ENCODE measurements around the gene GRAMD1B. TPM values are rescaled to one million over a fixed set of nuclear protein-coding genes. Genes with fewer than 3 reads are reported as not detected.

The GRAMD1B gene
- total RNA-seq, 1 donor from 2014 or later: 31.8 TPM

DNA sequence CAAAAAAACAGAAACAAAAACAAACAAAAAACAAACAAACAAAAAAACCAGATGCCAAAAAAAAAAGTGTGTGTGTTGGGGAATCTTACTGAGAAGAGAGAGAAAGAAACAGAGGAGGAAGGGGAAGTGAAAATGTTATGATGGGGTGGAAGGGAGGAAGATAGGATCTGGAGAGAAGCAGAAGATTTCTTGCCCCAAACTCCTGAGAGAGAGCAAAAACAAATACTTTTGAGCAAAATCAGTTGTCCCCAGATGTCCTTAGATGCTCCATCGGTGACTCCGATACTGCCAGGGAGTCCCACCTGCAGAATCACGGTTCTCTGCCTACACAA is 19.9 kb upstream of the GRAMD1B start:
- H3K27me3 ChIP-seq (ENCODE audit: low read depth): no peaks in the 10 kb centered on the region
- no peak for DNase-seq
- H3K9me3 ChIP-seq (replicated peaks): no peaks in the 10 kb centered on the region
- TF ChIP-seq, protein P1, sequence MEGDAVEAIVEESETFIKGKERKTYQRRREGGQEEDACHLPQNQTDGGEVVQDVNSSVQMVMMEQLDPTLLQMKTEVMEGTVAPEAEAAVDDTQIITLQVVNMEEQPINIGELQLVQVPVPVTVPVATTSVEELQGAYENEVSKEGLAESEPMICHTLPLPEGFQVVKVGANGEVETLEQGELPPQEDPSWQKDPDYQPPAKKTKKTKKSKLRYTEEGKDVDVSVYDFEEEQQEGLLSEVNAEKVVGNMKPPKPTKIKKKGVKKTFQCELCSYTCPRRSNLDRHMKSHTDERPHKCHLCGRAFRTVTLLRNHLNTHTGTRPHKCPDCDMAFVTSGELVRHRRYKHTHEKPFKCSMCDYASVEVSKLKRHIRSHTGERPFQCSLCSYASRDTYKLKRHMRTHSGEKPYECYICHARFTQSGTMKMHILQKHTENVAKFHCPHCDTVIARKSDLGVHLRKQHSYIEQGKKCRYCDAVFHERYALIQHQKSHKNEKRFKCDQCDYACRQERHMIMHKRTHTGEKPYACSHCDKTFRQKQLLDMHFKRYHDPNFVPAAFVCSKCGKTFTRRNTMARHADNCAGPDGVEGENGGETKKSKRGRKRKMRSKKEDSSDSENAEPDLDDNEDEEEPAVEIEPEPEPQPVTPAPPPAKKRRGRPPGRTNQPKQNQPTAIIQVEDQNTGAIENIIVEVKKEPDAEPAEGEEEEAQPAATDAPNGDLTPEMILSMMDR (IDR thresholded peaks at IDR 0.05; ENCODE audit: borderline replicate concordance): no peak
- intact Hi-C loops (cut with micrococcal nuclease): no loop called here
- H3K36me3 ChIP-seq: no peaks in the 10 kb centered on the region
- no peak overlapping the region for H3K27ac ChIP-seq (replicated peaks)
- no peak overlapping the region for H3K4me3 ChIP-seq
- H3K4me1 ChIP-seq: peaks cover 38% of the 10 kb centered on the region

DNA sequence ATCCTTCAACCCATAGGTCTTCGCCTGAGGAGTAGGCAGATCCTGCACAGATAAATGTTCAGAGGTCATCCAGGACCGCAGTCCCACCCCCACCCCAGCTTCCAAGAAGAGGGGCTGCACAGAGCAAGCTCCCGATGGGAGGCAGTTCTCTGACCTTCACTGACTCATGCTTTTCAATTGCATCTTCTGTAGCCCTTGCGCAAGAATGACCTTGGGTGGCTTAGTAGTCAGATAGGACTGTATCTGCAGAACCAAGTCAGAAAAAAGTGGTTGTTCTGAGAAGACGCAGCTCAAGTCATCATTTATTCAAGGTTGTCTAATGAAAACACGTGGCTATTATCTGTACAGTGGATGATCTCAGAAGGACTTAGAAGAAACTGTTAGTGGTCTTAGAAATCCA is 16.4 kb upstream of the GRAMD1B start:
- Histone ChIP-seq H3K4me1 (peaks cover 4% of the 10 kb centered on the region), H3K9me3 (replicated peaks) (no peaks in the 10 kb centered on the region), H3K36me3 (no peaks in the 10 kb centered on the region), H3K27me3 (ENCODE audit: low read depth) (no peaks in the 10 kb centered on the region), H3K4me3 (no peak overlapping the region), H3K27ac (replicated peaks) (no peak overlapping the region)
- TF ChIP-seq, protein P1 (IDR thresholded peaks at IDR 0.05; ENCODE audit: borderline replicate concordance): no peak
- intact Hi-C loops (cut with micrococcal nuclease): no loop called here
- DNase-seq: no peak

- H3K4me1 ChIP-seq: no peaks in the 10 kb centered on the region
- H3K27me3 ChIP-seq (ENCODE audit: low read depth): no peaks in the 10 kb centered on the region
- H3K27ac ChIP-seq (replicated peaks): no peak overlapping the region
- no peak overlapping the region for H3K4me3 ChIP-seq
- H3K36me3 ChIP-seq: no peaks in the 10 kb centered on the region
- no peaks in the 10 kb centered on the region for H3K9me3 ChIP-seq (replicated peaks)
- no peak for DNase-seq
- intact Hi-C loops (cut with micrococcal nuclease): no loop called here
- TF ChIP-seq, protein P1 (IDR thresholded peaks at IDR 0.05; ENCODE audit: borderline replicate concordance): no peak
Measured at GRCh38 chr11:123416566-123416965, 13.5 kb upstream of the GRAMD1B start.

- intact Hi-C loops (cut with micrococcal nuclease): no loop called here
- Histone ChIP-seq H3K27me3 (ENCODE audit: low read depth) (no peaks in the 10 kb centered on the region), H3K27ac (replicated peaks) (no peak overlapping the region), H3K4me1 (no peaks in the 10 kb centered on the region), H3K9me3 (replicated peaks) (no peaks in the 10 kb centered on the region), H3K4me3 (no peak overlapping the region), H3K36me3 (no peaks in the 10 kb centered on the region)
- TF ChIP-seq, protein P1 (IDR thresholded peaks at IDR 0.05; ENCODE audit: borderline replicate concordance): no peak
- no peak for DNase-seq
Measured at GRCh38 chr11:123418351-123419114, 11.5 kb upstream of the GRAMD1B start.

GRCh38 chr11:123419731-123420452 is 10.2 kb upstream of the GRAMD1B start:
- intact Hi-C loops (cut with micrococcal nuclease): no loop called here
- Histone ChIP-seq H3K27me3 (ENCODE audit: low read depth) (peaks cover 5% of the 10 kb centered on the region), H3K4me1 (no peaks in the 10 kb centered on the region), H3K27ac (replicated peaks) (no peak overlapping the region), H3K4me3 (no peak overlapping the region), H3K9me3 (replicated peaks) (no peaks in the 10 kb centered on the region), H3K36me3 (no peaks in the 10 kb centered on the region)
- DNase-seq: no peak
- TF ChIP-seq, protein P1 (IDR thresholded peaks at IDR 0.05; ENCODE audit: borderline replicate concordance): no peak

Data from left ventricle myocardium inferior (tissue), 1 donor.